Effector memory CD8-positive, alpha-beta T cell (primary cell): ENCODE data around the gene TBX10.
"Not testable (repeated sequence)": the region's sequence is repeated elsewhere in the genome, so short reads cannot be mapped to it uniquely, and the experiment has no call there.

ENCODE experiments used
- ATAC-seq: fragments of 150-1000 bp; cut with Tn5 transposase; replicated peaks from 2 replicates; pipeline ENCODE4 v1.10.0; 2021; ENCODE audit warnings: mild to moderate bottlenecking, moderate library complexity
- DNase-seq, 3 experiments: peaks; one replicate each; pipeline ENCODE4 v3.0.0; 2021
- H3K27ac Mint-ChIP-seq, 2 donors: one replicate each; pipeline ENCODE4 v1.8.0; 2022; ENCODE audit warnings: mild to moderate bottlenecking in 2 of 2, mixed read lengths in 2 of 2, moderate library complexity in 2 of 2
- H3K27me3 Mint-ChIP-seq, 2 donors: one replicate each; pipeline ENCODE4 v1.8.0; 2022; ENCODE audit warnings: mixed read lengths in 2 of 2
- H3K36me3 Mint-ChIP-seq: one replicate; pipeline ENCODE4 v1.8.0; 2022; ENCODE audit warnings: mild to moderate bottlenecking, moderate library complexity, mixed read lengths; ENCODE audit not compliant: insufficient read depth
- H3K4me1 Mint-ChIP-seq, 2 donors: one replicate each; pipeline ENCODE4 v1.8.0; 2022; ENCODE audit warnings: low read depth in 2 of 2, mixed read lengths in 2 of 2
- H3K4me3 Mint-ChIP-seq, 2 donors: one replicate each; pipeline ENCODE4 v1.8.0; 2022; ENCODE audit warnings: mild to moderate bottlenecking in 2 of 2, mixed read lengths in 2 of 2, moderate library complexity in 2 of 2
- H3K9me3 Mint-ChIP-seq, 2 donors: one replicate each; pipeline ENCODE4 v1.8.0; 2022; ENCODE audit warnings: mixed read lengths in 2 of 2
- total RNA-seq, 9 experiments: gene quantifications; one replicate each; lab custom pipeline; 2026; lab: John Stamatoyannopoulos, UW

TBX10 gene
- total RNA-seq = 0 reads per million in 9 experiments

GRCh38 chr11:67639438-67639859, at the start of gene TBX10:
Gene TBX10 (minus strand): TSS chr11:67639763. CDS start chr11:67639472, 291 bp downstream.
- Mint-ChIP-seq H3K9me3 (no peaks in the 10 kb centered on the region), H3K36me3 (peaks cover 3% of the 10 kb centered on the region), H3K4me3 (no peak within 1 kb of the TSS), H3K27me3 (no peaks in the 10 kb centered on the region), H3K27ac (no peak within 1 kb of the TSS), H3K4me1 (peaks cover 1 to 4% of the 10 kb centered on the region in 2 donors)
- ATAC-seq = no peak
- no peak for DNase-seq

GRCh38 chr11:67689178-67689577, 49.6 kb upstream of the TBX10 start:
- H3K9me3 Mint-ChIP-seq = no peaks in the 10 kb centered on the region

GRCh38 chr11:67687986-67688385, 48.4 kb upstream of the TBX10 start:
- no peak for DNase-seq
- no peak for ATAC-seq
- Mint-ChIP-seq H3K4me1 (no peaks in the 10 kb centered on the region), H3K36me3 (no peaks in the 10 kb centered on the region), H3K4me3 (no peak overlapping the region), H3K27me3 (peaks cover 32 to 33% of the 10 kb centered on the region in 2 donors), H3K9me3 (no peaks in the 10 kb centered on the region), H3K27ac (no peak overlapping the region)

More at GRCh38 chr11:67689178-67689577, 49.6 kb upstream of the TBX10 start:
- H3K36me3 Mint-ChIP-seq = no peaks in the 10 kb centered on the region
- DNase-seq = no peak
- H3K4me1 Mint-ChIP-seq = no peaks in the 10 kb centered on the region
- no peak overlapping the region for H3K27ac Mint-ChIP-seq
- H3K4me3 Mint-ChIP-seq = no peak overlapping the region
- H3K27me3 Mint-ChIP-seq = peaks cover 32 to 33% of the 10 kb centered on the region in 2 donors
- ATAC-seq = no peak

- not testable (repeated sequence) for H3K9me3 Mint-ChIP-seq, ATAC-seq, H3K4me1 Mint-ChIP-seq, H3K36me3 Mint-ChIP-seq, H3K27ac Mint-ChIP-seq, DNase-seq, H3K4me3 Mint-ChIP-seq
- H3K27me3 Mint-ChIP-seq = peaks cover 32 to 33% of the 10 kb centered on the region in 2 donors
These were observed 46.2 kb upstream of the TBX10 start for GRCh38 chr11:67685641-67686332.

- DNase-seq, H3K36me3 Mint-ChIP-seq, H3K27ac Mint-ChIP-seq, ATAC-seq, H3K4me1 Mint-ChIP-seq, H3K4me3 Mint-ChIP-seq, H3K9me3 Mint-ChIP-seq: not testable (repeated sequence)
- H3K27me3 Mint-ChIP-seq = peaks cover 14 to 18% of the 10 kb centered on the region in 2 donors
These were observed 42.8 kb upstream of the TBX10 start for GRCh38 chr11:67682126-67683034.

- H3K4me1 Mint-ChIP-seq = peaks cover 0 to 3% of the 10 kb centered on the region in 2 donors
- H3K9me3 Mint-ChIP-seq = peaks cover 0 to 5% of the 10 kb centered on the region in 2 donors
- no peaks in the 10 kb centered on the region for H3K36me3 Mint-ChIP-seq
- peaks cover 17 to 28% of the 10 kb centered on the region in 2 donors for H3K27me3 Mint-ChIP-seq
- ATAC-seq = no peak
- DNase-seq = no peak
- no peak overlapping the region for H3K4me3 Mint-ChIP-seq
- no peak overlapping the region for H3K27ac Mint-ChIP-seq
These were observed 41.3 kb upstream of the TBX10 start for GRCh38 chr11:67680696-67681470.

GRCh38 chr11:67675058-67675747, 35.6 kb upstream of the TBX10 start:
- DNase-seq (no peak), ATAC-seq (no peak)
- peaks cover 25 to 49% of the 10 kb centered on the region in 2 donors for H3K27me3 Mint-ChIP-seq
- no peak overlapping the region for H3K27ac Mint-ChIP-seq
- no peak overlapping the region for H3K4me3 Mint-ChIP-seq
- peaks cover 0 to 5% of the 10 kb centered on the region in 2 donors for H3K9me3 Mint-ChIP-seq
- H3K36me3 Mint-ChIP-seq = peaks cover 2% of the 10 kb centered on the region
- no peaks in the 10 kb centered on the region for H3K4me1 Mint-ChIP-seq

- H3K36me3 Mint-ChIP-seq = peaks cover 2% of the 10 kb centered on the region
- no peak within 1 kb of the TSS for H3K27ac Mint-ChIP-seq
- ATAC-seq (no peak), DNase-seq (no peak)
- H3K27me3 Mint-ChIP-seq = peaks cover 25 to 49% of the 10 kb centered on the region in 2 donors
- no peaks in the 10 kb centered on the region for H3K4me1 Mint-ChIP-seq
- no peak within 1 kb of the TSS for H3K4me3 Mint-ChIP-seq
- H3K9me3 Mint-ChIP-seq = peaks cover 0 to 5% of the 10 kb centered on the region in 2 donors
These were observed 34.9 kb upstream of the TBX10 start, which contains the start of gene ALDH3B2 for GRCh38 chr11:67674442-67674871. Gene ALDH3B2 (minus strand): TSS chr11:67674623. CDS start chr11:67666935, 7,688 bp downstream.

GRCh38 chr11:67673902-67674301, 34.3 kb upstream of the TBX10 start:
- peaks cover 2% of the 10 kb centered on the region for H3K36me3 Mint-ChIP-seq
- no peak overlapping the region for H3K4me3 Mint-ChIP-seq
- no peak overlapping the region for H3K27ac Mint-ChIP-seq
- peaks cover 0 to 5% of the 10 kb centered on the region in 2 donors for H3K9me3 Mint-ChIP-seq
- ATAC-seq (no peak), DNase-seq (no peak)
- H3K4me1 Mint-ChIP-seq = no peaks in the 10 kb centered on the region
- H3K27me3 Mint-ChIP-seq = peaks cover 25 to 49% of the 10 kb centered on the region in 2 donors

GRCh38 chr11:67673358-67673757, 33.8 kb upstream of the TBX10 start:
- Mint-ChIP-seq H3K4me3 (no peak overlapping the region), H3K27ac (no peak overlapping the region), H3K36me3 (peaks cover 2% of the 10 kb centered on the region), H3K4me1 (no peaks in the 10 kb centered on the region), H3K9me3 (peaks cover 0 to 5% of the 10 kb centered on the region in 2 donors), H3K27me3 (peaks cover 25 to 49% of the 10 kb centered on the region in 2 donors)
- DNase-seq (no peak), ATAC-seq (no peak)

- H3K27ac Mint-ChIP-seq = no peak overlapping the region
These were observed 31.6 kb upstream of the TBX10 start for GRCh38 chr11:67671211-67671520.

GRCh38 chr11:67670316-67671210, 31.0 kb upstream of the TBX10 start:
- no peak for DNase-seq
- Mint-ChIP-seq H3K27me3 (peaks cover 17 to 24% of the 10 kb centered on the region in 2 donors), H3K9me3 (no peaks in the 10 kb centered on the region), H3K36me3 (peaks cover 2% of the 10 kb centered on the region), H3K4me1 (no peaks in the 10 kb centered on the region), H3K27ac (no peak overlapping the region), H3K4me3 (no peak overlapping the region)
- ATAC-seq = no peak

More at GRCh38 chr11:67671211-67671520, 31.6 kb upstream of the TBX10 start:
- DNase-seq (no peak), ATAC-seq (no peak)
- Mint-ChIP-seq H3K4me1 (no peaks in the 10 kb centered on the region), H3K27me3 (peaks cover 18 to 30% of the 10 kb centered on the region in 2 donors), H3K4me3 (no peak overlapping the region), H3K9me3 (peaks cover 0 to 2% of the 10 kb centered on the region in 2 donors), H3K36me3 (peaks cover 2% of the 10 kb centered on the region)
